ENCODE results near the gene CREB5. TPM values are rescaled to one million over a fixed set of nuclear protein-coding genes. Genes with fewer than 3 reads are reported as not detected.

Gene CREB5
- total and polyA plus RNA-seq, 2 of the 13 experiments (the other 11 are each of a cell fraction or from before 2014, with no cell fraction given) = 0.38 to 0.71 TPM

- TF ChIP-seq ZNF138 (CRISPR knock-in tag; IDR thresholded peaks at IDR 0.05; ENCODE audit: low read depth) (no peak), TBX2 (CRISPR knock-in tag; IDR thresholded peaks at IDR 0.05; ENCODE audit: borderline replicate concordance) (no peak), YY1 (IDR thresholded peaks at IDR 0.05; ENCODE audit: insufficient read depth, insufficient replicate concordance, low read depth, low read length) (no peak), ZNF768 (CRISPR knock-in tag; IDR thresholded peaks at IDR 0.05) (no peak), KIAA2018 (CRISPR knock-in tag; IDR thresholded peaks at IDR 0.05; ENCODE audit: borderline replicate concordance) (no peak), RFXANK (CRISPR knock-in tag; IDR thresholded peaks at IDR 0.05) (no peak), SNAPC2 (CRISPR knock-in tag; IDR thresholded peaks at IDR 0.05) (no peak), GPN1 (CRISPR knock-in tag; IDR thresholded peaks at IDR 0.05; ENCODE audit: borderline replicate concordance) (no peak), SIX4 (CRISPR knock-in tag; IDR thresholded peaks at IDR 0.05) (no peak)
- TF ChIP-seq, protein P1, sequence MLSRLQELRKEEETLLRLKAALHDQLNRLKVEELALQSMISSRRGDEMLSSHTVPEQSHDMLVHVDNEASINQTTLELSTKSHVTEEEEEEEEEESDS (CRISPR knock-in tag; IDR thresholded peaks at IDR 0.05; ENCODE audit: borderline replicate concordance) = no peak
- intact Hi-C loops (cut with micrococcal nuclease; ENCODE audit: unreplicated experiment) (no loop called here), in situ Hi-C loops (cut with HindIII; ENCODE audit: extremely low pct_ligation_motif_present, low pct_unique_long_range_greater_than_20kb) (no loop called here)
- no peaks in the 10 kb centered on the region for H3K27me3 ChIP-seq (ENCODE audit: control insufficient read depth in 1 of 2, insufficient read depth in 2 of 2, low read length in 2 of 2)
- H3K79me2 ChIP-seq (ENCODE audit: insufficient read depth, low read length) = no peaks in the 10 kb centered on the region
- H3K4me1 ChIP-seq (ENCODE audit: insufficient read depth, low read length) = no peaks in the 10 kb centered on the region
- H3K4me2 ChIP-seq (ENCODE audit: low read depth, low read length) = no peak overlapping the region
- ATAC-seq (no peak), FAIRE-seq (no peak), DNase-seq (ENCODE audit: low spot score) (no peak)
- H3K4me3 ChIP-seq (replicated peaks in 1 of 3; ENCODE audit: insufficient read depth in 1 of 3, low read depth in 2 of 3, low read length in 3 of 3) = no peak overlapping the region
- no peaks in the 10 kb centered on the region for H3K9me3 ChIP-seq (ENCODE audit: low read length)
- no peak overlapping the region for H2AFZ ChIP-seq (ENCODE audit: low read length)
- H3K9ac ChIP-seq (ENCODE audit: insufficient read depth, low read depth, low read length) = no peak overlapping the region
- no peaks in the 10 kb centered on the region for H3K36me3 ChIP-seq (replicated peaks in 1 of 2; ENCODE audit: control insufficient read depth in 1 of 2, insufficient read depth in 2 of 2, low read length in 2 of 2)
- no peaks in the 10 kb centered on the region for H4K20me1 ChIP-seq (ENCODE audit: insufficient read depth, low read length)
- BruUV-seq (replicated peaks) = no TSS peak
- no peak overlapping the region for H3K27ac ChIP-seq (ENCODE audit: extremely low read length, insufficient read depth, low read length)
- POLR2A ChIA-PET = no interaction called here
- CTCF ChIA-PET (ENCODE audit: low intra/inter-chr PET ratio, low total read pairs) = no interaction called here
- 60% methylated on average over 7 of the region's 7 CpGs for WGBS (ENCODE audit: low lambda C conversion rate)
These were observed 193.2 kb downstream of the CREB5 start for GRCh38 chr7:28605427-28606085.
